Esophagus muscularis mucosa (tissue), 4 donors: ENCODE data around the gene C4orf36.

Experiments used
- EP300 ChIP-seq: sonication (generic); formaldehyde crosslinking; IDR thresholded peaks from one replicate; pipeline ENCODE4 v1.6.1; 2017; ENCODE audit warnings: antibody characterized with exemption
- POLR2A ChIP-seq: fragments of 450-650 bp; IDR thresholded peaks from one replicate; pipeline ENCODE4 v1.6.1; 2017; ENCODE audit warnings: antibody characterized with exemption, moderate library complexity, mild to moderate bottlenecking, low read depth
- POLR2AphosphoS5 ChIP-seq, 2 donors: sonication (generic); formaldehyde crosslinking; IDR thresholded peaks; one replicate each; pipeline ENCODE4 v1.6.1; 2017; ENCODE audit warnings: antibody characterized with exemption in 2 of 2
- TF ChIP-seq, protein P1 (sequence below), 3 experiments: fragments of 200-600 bp in 2 of 3; fragments of 450-650 bp in 1 of 3; sonication (generic) in 2 of 3; IDR thresholded peaks; one replicate each; pipeline ENCODE4 v1.5.1; 2017 to 2019; ENCODE audit warnings: antibody characterized with exemption in 3 of 3, mild to moderate bottlenecking in 2 of 3, moderate library complexity in 1 of 3

DNA sequence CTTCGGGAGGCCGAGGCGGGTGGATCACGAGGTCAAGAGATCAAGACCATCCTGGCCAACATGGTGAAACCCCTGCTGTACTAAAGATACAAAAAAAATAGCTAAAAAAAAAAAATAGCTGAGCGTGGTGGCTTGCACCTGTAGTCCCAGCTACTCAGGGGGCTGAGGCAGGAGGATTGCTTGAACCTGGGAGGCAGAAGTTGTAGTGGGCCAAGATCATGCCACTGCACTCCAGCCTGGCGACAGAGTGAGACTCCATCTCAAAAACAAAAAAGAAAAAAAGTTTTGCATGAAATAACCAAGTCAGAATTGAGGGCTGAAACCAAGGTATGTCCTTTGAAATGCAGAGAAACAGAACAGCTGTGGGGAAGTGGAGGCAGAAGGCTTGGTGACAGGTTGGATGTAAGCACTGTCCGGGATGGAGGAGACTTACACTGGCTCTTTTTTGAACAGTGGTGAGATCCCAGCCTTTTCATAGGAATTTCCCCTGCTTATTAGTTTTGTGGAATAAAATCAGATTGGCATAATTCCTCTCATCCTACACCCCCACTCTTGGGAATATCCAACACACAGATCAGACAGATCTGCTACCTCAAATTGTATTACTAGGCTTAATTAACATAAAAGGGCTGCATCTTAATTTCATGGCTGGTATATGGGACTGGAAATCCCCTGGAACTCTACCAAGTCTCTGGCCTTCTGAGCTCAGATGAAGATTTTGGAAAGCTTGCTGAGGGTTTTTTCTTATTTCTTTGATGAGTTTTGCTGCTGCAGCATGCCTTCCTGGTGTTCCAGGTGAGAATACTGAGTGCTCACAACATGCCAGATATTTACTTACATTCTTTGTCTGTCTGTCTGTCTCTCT lies 18.8 kb upstream of the C4orf36 start:
- no peak for TF ChIP-seq EP300
- TF ChIP-seq, protein P1, sequence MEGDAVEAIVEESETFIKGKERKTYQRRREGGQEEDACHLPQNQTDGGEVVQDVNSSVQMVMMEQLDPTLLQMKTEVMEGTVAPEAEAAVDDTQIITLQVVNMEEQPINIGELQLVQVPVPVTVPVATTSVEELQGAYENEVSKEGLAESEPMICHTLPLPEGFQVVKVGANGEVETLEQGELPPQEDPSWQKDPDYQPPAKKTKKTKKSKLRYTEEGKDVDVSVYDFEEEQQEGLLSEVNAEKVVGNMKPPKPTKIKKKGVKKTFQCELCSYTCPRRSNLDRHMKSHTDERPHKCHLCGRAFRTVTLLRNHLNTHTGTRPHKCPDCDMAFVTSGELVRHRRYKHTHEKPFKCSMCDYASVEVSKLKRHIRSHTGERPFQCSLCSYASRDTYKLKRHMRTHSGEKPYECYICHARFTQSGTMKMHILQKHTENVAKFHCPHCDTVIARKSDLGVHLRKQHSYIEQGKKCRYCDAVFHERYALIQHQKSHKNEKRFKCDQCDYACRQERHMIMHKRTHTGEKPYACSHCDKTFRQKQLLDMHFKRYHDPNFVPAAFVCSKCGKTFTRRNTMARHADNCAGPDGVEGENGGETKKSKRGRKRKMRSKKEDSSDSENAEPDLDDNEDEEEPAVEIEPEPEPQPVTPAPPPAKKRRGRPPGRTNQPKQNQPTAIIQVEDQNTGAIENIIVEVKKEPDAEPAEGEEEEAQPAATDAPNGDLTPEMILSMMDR (IDR thresholded peaks at IDR 0.05): no peak
- no peak for TF ChIP-seq POLR2AphosphoS5 (IDR thresholded peaks at IDR 0.05)
- TF ChIP-seq POLR2A: no peak
